Chondrocyte (in vitro differentiated cells): ENCODE measurements around the gene RPH3AL. TPM values are rescaled to one million over a fixed set of nuclear protein-coding genes. Genes with fewer than 3 reads are reported as not detected.
"Not testable (repeated sequence)": the region's sequence is repeated elsewhere in the genome, so short reads cannot be mapped to it uniquely, and the experiment has no call there.

Experiments used
- DNase-seq: peaks from one replicate; pipeline ENCODE4 v3.0.0; 2021; ENCODE audit warnings: mixed read lengths, low spot score
- H3K27ac Mint-ChIP-seq: one replicate; pipeline ENCODE4 v1.8.0; 2021; ENCODE audit warnings: mild to moderate bottlenecking, moderate library complexity, mixed read lengths; ENCODE audit not compliant: unreplicated experiment
- H3K27me3 Mint-ChIP-seq: 2 replicates; pipeline ENCODE4 v1.8.0; 2021; ENCODE audit warnings: low read depth, mixed read lengths
- H3K36me3 Mint-ChIP-seq: 2 replicates; pipeline ENCODE4 v1.8.0; 2021; ENCODE audit warnings: low read depth, mixed read lengths
- H3K4me1 Mint-ChIP-seq: 2 replicates; pipeline ENCODE4 v1.8.0; 2021; ENCODE audit warnings: low read depth, mild to moderate bottlenecking, mixed read lengths
- H3K4me3 Mint-ChIP-seq: one replicate; pipeline ENCODE4 v1.8.0; 2021; ENCODE audit warnings: mild to moderate bottlenecking, moderate library complexity, mixed read lengths; ENCODE audit not compliant: unreplicated experiment
- H3K9me3 Mint-ChIP-seq: 2 replicates; pipeline ENCODE4 v1.8.0; 2021; ENCODE audit warnings: low read depth, mixed read lengths
- total RNA-seq: library from RNA; stranded (reverse); gene quantifications from 3 replicates; pipeline ENCODE4 v1.2.1, GENCODE V29; 2021
- TF ChIP-seq, protein P1 (sequence below): fragments of 200-600 bp; sonication (generic); IDR thresholded peaks from 2 replicates; pipeline ENCODE4 v1.5.0; 2021; ENCODE audit warnings: antibody characterized with exemption, mild to moderate bottlenecking, moderate library complexity

RPH3AL gene
- total RNA-seq, 1 donor from 2014 or later, result 4.1 TPM

DNA sequence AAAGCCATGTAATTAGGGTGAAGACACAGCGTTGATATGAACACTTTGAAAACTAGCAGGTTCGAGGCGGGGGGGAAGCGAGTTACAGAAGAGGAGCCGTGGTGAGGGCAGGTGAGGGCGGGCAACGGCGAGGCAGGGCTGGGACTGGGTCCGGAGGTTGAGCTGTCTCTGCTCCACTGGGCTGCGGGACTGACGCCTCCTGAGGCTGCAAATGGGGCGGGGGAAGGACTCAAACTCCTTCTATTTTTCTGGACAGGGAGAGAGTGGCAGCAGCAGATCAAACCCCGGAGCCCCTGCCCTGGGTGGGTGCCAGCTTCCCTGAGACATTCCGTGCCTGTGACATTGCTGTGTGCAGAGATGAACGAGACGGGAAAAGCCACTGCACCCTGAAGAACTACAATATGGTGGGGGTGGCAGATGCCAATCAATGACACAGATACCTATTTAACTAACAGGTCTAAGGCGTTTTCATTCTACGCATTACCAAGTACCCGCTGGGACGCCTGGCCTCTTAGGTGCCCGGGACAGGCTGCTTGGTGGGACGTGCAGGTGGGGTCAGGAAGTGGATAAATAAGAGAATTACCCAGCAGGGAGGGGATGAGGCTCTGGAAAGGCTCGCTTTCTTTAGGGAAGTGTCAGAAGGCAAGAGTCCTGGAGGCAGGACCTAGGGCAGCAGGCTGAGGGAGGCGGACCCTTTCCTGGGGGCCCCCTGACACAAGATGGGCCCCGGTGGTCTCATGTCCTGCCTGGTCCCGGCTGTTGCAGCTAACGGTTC, 30.4 kb downstream of the RPH3AL start:
- TF ChIP-seq, protein P1, sequence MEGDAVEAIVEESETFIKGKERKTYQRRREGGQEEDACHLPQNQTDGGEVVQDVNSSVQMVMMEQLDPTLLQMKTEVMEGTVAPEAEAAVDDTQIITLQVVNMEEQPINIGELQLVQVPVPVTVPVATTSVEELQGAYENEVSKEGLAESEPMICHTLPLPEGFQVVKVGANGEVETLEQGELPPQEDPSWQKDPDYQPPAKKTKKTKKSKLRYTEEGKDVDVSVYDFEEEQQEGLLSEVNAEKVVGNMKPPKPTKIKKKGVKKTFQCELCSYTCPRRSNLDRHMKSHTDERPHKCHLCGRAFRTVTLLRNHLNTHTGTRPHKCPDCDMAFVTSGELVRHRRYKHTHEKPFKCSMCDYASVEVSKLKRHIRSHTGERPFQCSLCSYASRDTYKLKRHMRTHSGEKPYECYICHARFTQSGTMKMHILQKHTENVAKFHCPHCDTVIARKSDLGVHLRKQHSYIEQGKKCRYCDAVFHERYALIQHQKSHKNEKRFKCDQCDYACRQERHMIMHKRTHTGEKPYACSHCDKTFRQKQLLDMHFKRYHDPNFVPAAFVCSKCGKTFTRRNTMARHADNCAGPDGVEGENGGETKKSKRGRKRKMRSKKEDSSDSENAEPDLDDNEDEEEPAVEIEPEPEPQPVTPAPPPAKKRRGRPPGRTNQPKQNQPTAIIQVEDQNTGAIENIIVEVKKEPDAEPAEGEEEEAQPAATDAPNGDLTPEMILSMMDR, result no peak
- no peak overlapping the region for H3K4me3 Mint-ChIP-seq
- H3K36me3 Mint-ChIP-seq, result peaks cover 6% of the 10 kb centered on the region
- DNase-seq, result peak; percentile 69
- H3K9me3 Mint-ChIP-seq, result no peaks in the 10 kb centered on the region
- peaks cover 13% of the 10 kb centered on the region for H3K27me3 Mint-ChIP-seq
- no peaks in the 10 kb centered on the region for H3K4me1 Mint-ChIP-seq
- no peak overlapping the region for H3K27ac Mint-ChIP-seq

DNA sequence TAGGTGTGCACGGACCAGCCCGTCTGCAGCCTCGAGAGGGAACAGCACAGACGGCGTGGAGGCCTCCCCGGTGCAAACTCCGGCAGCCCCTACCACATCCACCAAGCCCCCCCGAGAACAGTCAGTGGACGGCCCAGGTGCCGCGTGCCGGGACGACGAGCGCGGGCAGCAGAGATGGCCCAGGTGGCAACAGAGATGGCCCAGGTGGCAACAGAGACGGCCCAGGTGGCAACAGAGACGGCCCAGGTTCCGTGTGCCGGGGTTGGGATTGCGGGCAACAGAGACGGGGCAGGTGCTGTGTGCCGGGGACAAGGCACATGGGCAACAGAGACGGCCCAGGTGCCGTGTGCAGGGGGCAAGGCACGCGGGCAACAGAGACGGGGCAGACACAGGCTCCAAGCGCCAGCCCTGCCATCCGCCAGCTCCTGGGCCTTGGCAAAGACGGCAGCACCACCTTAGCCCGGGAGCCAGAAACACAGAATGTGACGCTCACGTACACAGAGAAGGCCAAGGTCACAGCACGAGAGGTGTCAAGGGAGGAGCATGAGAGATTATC, 31.1 kb downstream of the RPH3AL start:
- H3K27ac Mint-ChIP-seq, result no peak overlapping the region
- no peaks in the 10 kb centered on the region for H3K4me1 Mint-ChIP-seq
- H3K4me3 Mint-ChIP-seq, result no peak overlapping the region
- no peaks in the 10 kb centered on the region for H3K9me3 Mint-ChIP-seq
- peaks cover 4% of the 10 kb centered on the region for H3K36me3 Mint-ChIP-seq
- DNase-seq, result peak; percentile 81
- TF ChIP-seq, protein P1, result no peak
- peaks cover 13% of the 10 kb centered on the region for H3K27me3 Mint-ChIP-seq

DNA sequence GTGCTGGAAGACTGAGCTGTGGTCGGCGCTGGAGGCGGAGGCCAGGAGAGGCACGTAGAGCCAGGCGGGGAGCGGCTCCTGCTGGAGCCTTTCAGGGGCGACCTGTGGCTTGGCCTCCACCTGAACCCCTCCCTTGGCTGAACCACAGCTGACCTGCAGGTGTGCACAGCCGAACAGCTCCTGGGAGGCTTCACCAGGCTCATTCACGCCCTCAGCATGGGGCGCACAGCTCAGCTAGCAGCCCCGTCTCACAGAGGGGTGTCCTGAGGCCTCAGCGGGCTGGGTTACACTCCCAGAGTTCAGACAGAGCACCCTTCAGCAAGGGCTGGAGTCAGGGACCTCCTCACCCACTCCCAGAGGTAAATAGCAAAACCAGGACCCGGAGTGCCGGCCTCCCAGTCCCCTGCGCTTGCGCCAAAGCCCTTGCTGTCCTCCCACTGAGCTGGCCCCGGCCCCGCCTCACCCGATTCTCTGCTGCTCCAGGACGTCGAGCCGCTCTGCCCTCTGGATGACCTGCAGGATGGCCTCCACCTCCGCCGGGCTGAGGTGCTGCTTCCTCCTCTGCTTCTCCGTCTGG, 31.7 kb downstream of the RPH3AL start:
- H3K4me1 Mint-ChIP-seq, result no peaks in the 10 kb centered on the region
- H3K9me3 Mint-ChIP-seq, result no peaks in the 10 kb centered on the region
- peaks cover 4% of the 10 kb centered on the region for H3K36me3 Mint-ChIP-seq
- TF ChIP-seq, protein P1, result no peak
- H3K27me3 Mint-ChIP-seq, result peaks cover 13% of the 10 kb centered on the region
- no peak overlapping the region for H3K4me3 Mint-ChIP-seq
- no peak overlapping the region for H3K27ac Mint-ChIP-seq
- DNase-seq, result peak; percentile 94

DNA sequence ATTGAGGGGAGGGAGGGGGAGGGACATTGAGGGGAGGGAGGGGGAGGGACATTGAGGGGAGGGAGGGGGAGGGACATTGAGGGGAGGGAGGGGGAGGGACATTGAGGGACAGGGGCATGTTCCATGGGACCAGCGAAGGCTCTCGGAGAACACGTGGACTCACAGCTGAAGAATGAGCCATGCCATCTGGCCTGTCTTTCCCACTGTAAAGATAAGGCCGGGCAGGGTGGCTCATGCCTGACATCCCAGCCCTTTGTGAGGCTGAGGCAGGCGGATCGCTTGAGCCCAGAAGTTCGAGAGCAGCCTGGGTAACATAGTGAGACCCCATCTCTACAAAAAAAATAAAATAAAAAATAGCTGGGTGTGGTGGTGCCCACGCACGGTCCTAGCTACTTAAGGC, 32.5 kb downstream of the RPH3AL start:
- H3K27ac Mint-ChIP-seq, result no peak overlapping the region
- H3K27me3 Mint-ChIP-seq, result peaks cover 13% of the 10 kb centered on the region
- TF ChIP-seq, protein P1, result no peak
- DNase-seq, result peak; percentile 39
- no peaks in the 10 kb centered on the region for H3K4me1 Mint-ChIP-seq
- peaks cover 4% of the 10 kb centered on the region for H3K9me3 Mint-ChIP-seq
- H3K4me3 Mint-ChIP-seq, result no peak overlapping the region
- H3K36me3 Mint-ChIP-seq, result peaks cover 4% of the 10 kb centered on the region

DNA sequence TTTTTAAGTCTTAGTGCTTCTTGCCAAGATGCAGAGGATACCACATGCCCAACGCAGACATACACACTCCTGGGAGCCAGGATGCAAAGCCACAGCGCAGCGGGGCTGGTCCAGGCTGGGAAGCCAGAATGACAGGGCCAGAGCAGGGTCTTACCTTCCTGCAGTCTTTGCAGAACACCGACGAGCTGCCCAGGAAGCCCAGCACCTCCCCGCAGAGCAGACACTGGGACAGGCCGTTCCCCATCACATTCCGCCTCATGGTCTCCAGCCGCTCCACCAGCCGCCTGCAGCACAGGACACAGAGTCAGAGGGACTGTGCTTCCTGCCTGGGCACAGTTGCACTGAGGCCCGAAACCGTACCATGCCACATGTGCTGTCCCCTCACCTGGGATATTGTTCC, 33.3 kb downstream of the RPH3AL start:
- peaks cover 4% of the 10 kb centered on the region for H3K36me3 Mint-ChIP-seq
- no peak overlapping the region for H3K27ac Mint-ChIP-seq
- H3K4me1 Mint-ChIP-seq, result no peaks in the 10 kb centered on the region
- H3K9me3 Mint-ChIP-seq, result peaks cover 4% of the 10 kb centered on the region
- no peak overlapping the region for H3K4me3 Mint-ChIP-seq
- peak; percentile 63 for DNase-seq
- TF ChIP-seq, protein P1, result no peak
- peaks cover 13% of the 10 kb centered on the region for H3K27me3 Mint-ChIP-seq

DNA sequence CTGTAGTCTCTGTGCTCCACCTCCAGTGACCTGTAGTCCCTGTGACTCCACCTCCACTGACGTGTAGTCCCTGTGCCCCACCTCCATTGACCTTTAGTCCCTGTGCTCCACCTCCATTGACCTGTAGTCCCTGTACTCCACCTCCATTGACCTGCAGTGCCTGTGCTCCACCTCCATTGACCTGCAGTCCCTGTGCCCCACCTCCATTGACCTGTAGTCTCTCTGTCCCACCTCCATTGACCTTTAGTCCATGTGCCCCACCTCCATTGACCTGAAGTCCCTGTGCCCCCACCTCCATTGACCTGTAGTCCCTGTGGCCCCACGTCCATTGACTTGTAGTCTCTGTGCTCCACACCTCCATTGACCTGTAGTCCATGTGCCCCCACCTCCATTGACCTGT, 35.5 kb downstream of the RPH3AL start:
- H3K9me3 Mint-ChIP-seq, result not testable (repeated sequence)

DNA sequence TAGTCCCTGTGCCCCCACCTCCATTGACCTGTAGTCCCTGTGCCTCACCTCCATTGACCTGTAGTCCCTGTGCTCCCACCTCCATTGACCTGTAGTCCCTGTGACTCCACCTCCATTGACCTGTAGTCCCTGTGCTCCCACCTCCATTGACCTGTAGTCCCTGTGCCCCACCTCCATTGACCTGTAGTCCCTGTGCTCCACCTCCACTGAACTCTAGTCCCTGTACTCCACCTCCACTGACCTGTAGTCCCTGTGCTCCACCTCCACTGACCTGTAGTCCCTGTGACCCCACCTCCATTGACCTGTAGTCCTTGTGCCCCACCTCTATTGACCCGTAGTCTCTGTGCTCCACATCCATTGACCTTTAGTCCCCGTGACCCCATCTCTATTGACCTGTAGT, 37.2 kb downstream of the RPH3AL start:
- peak; percentile 65 for DNase-seq
- H3K27ac Mint-ChIP-seq, H3K27me3 Mint-ChIP-seq, H3K4me1 Mint-ChIP-seq, H3K4me3 Mint-ChIP-seq, H3K36me3 Mint-ChIP-seq, H3K9me3 Mint-ChIP-seq: not testable (repeated sequence)

More for the DNA sequence above, 35.5 kb downstream of the RPH3AL start:
- not testable (repeated sequence) for H3K4me1 Mint-ChIP-seq, H3K4me3 Mint-ChIP-seq, H3K36me3 Mint-ChIP-seq, DNase-seq, H3K27ac Mint-ChIP-seq, H3K27me3 Mint-ChIP-seq

DNA sequence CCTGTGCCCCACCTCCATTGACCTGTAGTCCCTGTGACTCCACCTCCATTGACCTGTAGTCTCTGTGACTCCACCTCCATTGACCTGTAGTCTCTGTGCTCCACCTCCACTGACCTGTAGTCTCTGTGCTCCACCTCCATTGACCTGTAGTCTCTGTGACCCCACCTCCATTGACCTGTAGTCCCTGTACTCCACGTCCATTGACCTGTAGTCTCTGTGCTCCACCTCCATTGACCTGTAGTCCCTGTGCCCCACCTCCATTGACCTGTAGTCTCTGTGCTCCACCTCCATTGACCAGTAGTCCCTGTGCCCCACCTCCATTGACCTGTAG, 38.0 kb downstream of the RPH3AL start:
- not testable (repeated sequence) for H3K36me3 Mint-ChIP-seq, H3K9me3 Mint-ChIP-seq, H3K27ac Mint-ChIP-seq, H3K4me3 Mint-ChIP-seq, H3K27me3 Mint-ChIP-seq, H3K4me1 Mint-ChIP-seq
- peak; percentile 28 for DNase-seq
